HL-60 (cell line): ENCODE data around the gene TNFSF10.

Source experiments
- DNase-seq, 2 experiments: peaks; one replicate each; pipeline ENCODE4 v3.0.0-alpha.2; 2010 to 2020; ENCODE audit warnings: low read depth in 1 of 2, low spot score in 1 of 2
- H3K27ac ChIP-seq: fragments of 250-450 bp; sonication (Bioruptor Pico); replicated peaks from 2 replicates; pipeline ENCODE4 v1.5.1; 2020; ENCODE audit warnings: mild to moderate bottlenecking, moderate library complexity
- H3K27me3 ChIP-seq: fragments of 250-450 bp; sonication (Bioruptor Pico); 2 replicates; pipeline ENCODE4 v1.5.1; 2021; ENCODE audit warnings: mild to moderate bottlenecking, moderate library complexity; ENCODE audit not compliant: insufficient read depth, poor library complexity, severe bottlenecking
- H3K4me3 ChIP-seq: replicated peaks from 2 replicates; pipeline ENCODE4 v1.5.1; 2011; ENCODE audit warnings: mild to moderate bottlenecking, control low read depth, low read length; ENCODE audit not compliant: insufficient read depth
- CTCF ChIP-seq: IDR thresholded peaks from one replicate; pipeline ENCODE4 v1.5.1; 2011; ENCODE audit warnings: low read length, control low read depth, inconsistent platforms; ENCODE audit not compliant: insufficient read depth
- GABPA ChIP-seq: IDR thresholded peaks from 2 replicates; pipeline ENCODE4 v1.6.1; 2012; ENCODE audit warnings: low read depth
- POLR2AphosphoS5 ChIP-seq: IDR thresholded peaks from 2 replicates; pipeline ENCODE4 v1.6.1; 2012; ENCODE audit warnings: low read depth
- REST ChIP-seq: IDR thresholded peaks from 2 replicates; pipeline ENCODE4 v1.6.1; 2012; ENCODE audit warnings: low read depth; ENCODE audit not compliant: insufficient replicate concordance
- SPI1 ChIP-seq: IDR thresholded peaks from 2 replicates; pipeline ENCODE4 v1.6.1; 2012; ENCODE audit warnings: low read depth, mild to moderate bottlenecking, borderline replicate concordance

Gene TNFSF10

GRCh38 chr3:172540049-172540448 is 16.8 kb upstream of the TNFSF10 start:
- H3K27ac ChIP-seq, result no peak overlapping the region
- TF ChIP-seq REST, result no peak
- no peak for TF ChIP-seq SPI1
- no peak for TF ChIP-seq GABPA
- H3K4me3 ChIP-seq, result no peak overlapping the region
- H3K27me3 ChIP-seq, result no peaks in the 10 kb centered on the region
- DNase-seq, result no peak

- DNase-seq, result no peak
- no peak overlapping the region for H3K27ac ChIP-seq
- TF ChIP-seq CTCF, result no peak
- H3K4me3 ChIP-seq, result no peak overlapping the region
- no peaks in the 10 kb centered on the region for H3K27me3 ChIP-seq
Observed at GRCh38 chr3:172539273-172539672, 16.0 kb upstream of the TNFSF10 start.

GRCh38 chr3:172538368-172539151 is 15.3 kb upstream of the TNFSF10 start:
- DNase-seq, result no peak
- Histone ChIP-seq H3K27me3 (no peaks in the 10 kb centered on the region), H3K4me3 (no peak overlapping the region), H3K27ac (no peak overlapping the region)
- TF ChIP-seq REST (no peak), CTCF (no peak), SPI1 (no peak), GABPA (no peak), POLR2AphosphoS5 (no peak)

- H3K27ac ChIP-seq, result no peak overlapping the region
- no peak for TF ChIP-seq SPI1
- no peak for TF ChIP-seq CTCF
- TF ChIP-seq POLR2AphosphoS5, result no peak
- no peak for TF ChIP-seq GABPA
- no peak overlapping the region for H3K4me3 ChIP-seq
- H3K27me3 ChIP-seq, result no peaks in the 10 kb centered on the region
- DNase-seq, result no peak
Observed at GRCh38 chr3:172537507-172538158, 14.4 kb upstream of the TNFSF10 start.
